Activated CD4-positive, alpha-beta T cell treated with anti-CD3 and anti-CD28 coated beads, Interleukin-2, amount 10 ng/mL, durations not matched to agents 7 days and 5 days (primary cell): ENCODE results near the gene SLC6A4. TPM values are rescaled to one million over a fixed set of nuclear protein-coding genes. Genes with fewer than 3 reads are reported as not detected.

Experiments
- CTCF ChIA-PET: fragments of 350-600 bp; sonication (Branson Sonifier 250); formaldehyde crosslinking; loops from one replicate; lab custom pipeline; 2021; ENCODE audit warnings: antibody characterized with exemption; lab: Charles Lee
- POLR2A ChIA-PET: fragments of 350-600 bp; sonication (Branson Sonifier 250); formaldehyde crosslinking; loops from one replicate; lab custom pipeline; 2021; ENCODE audit warnings: antibody characterized with exemption; lab: Charles Lee
- DNase-seq: peaks from one replicate; pipeline ENCODE4 v3.0.0-alpha.2; 2020
- H3K27ac Mint-ChIP-seq: one replicate; pipeline ENCODE4 v1.8.0; 2021; ENCODE audit warnings: mild to moderate bottlenecking, moderate library complexity, mixed read lengths
- H3K27me3 Mint-ChIP-seq: one replicate; pipeline ENCODE4 v1.8.0; 2021; ENCODE audit warnings: mixed read lengths
- H3K36me3 Mint-ChIP-seq: one replicate; pipeline ENCODE4 v1.8.0; 2021; ENCODE audit warnings: low read depth, mixed read lengths
- H3K4me1 Mint-ChIP-seq: one replicate; pipeline ENCODE4 v1.8.0; 2021; ENCODE audit warnings: mixed read lengths
- H3K4me3 Mint-ChIP-seq: one replicate; pipeline ENCODE4 v1.8.0; 2021; ENCODE audit warnings: mild to moderate bottlenecking, moderate library complexity, mixed read lengths
- H3K9me3 Mint-ChIP-seq: one replicate; pipeline ENCODE4 v1.8.0; 2021; ENCODE audit warnings: mixed read lengths
- total RNA-seq, 2 experiments: library from RNA; stranded (reverse); gene quantifications; one replicate each; pipeline ENCODE4 v1.2.3, GENCODE V29; 2021

Gene SLC6A4
- total RNA-seq = under 1 TPM in 1 of 2 experiments, not detected in 1; 0.12 TPM

- no peak within 1 kb of the TSS for H3K27ac Mint-ChIP-seq
- peak within 1 kb of the TSS; percentile 59 for H3K4me3 Mint-ChIP-seq
- ChIA-PET CTCF (interaction anchor here (1.7 to 1.8 kb wide), 2 partner anchors 18 to 39 kb away, joined by 4 read pairs; no protein-coding TSS in a partner anchor), POLR2A (interaction anchor here (0.6 to 1.0 kb wide), 2 partner anchors 101 to 926 kb away, joined by 3 read pairs; no protein-coding TSS in a partner anchor)
- H3K4me1 Mint-ChIP-seq = peaks cover 26% of the 10 kb centered on the region
- peaks cover 83% of the 10 kb centered on the region for H3K27me3 Mint-ChIP-seq
- no peak for DNase-seq
- H3K9me3 Mint-ChIP-seq = no peaks in the 10 kb centered on the region
- no peaks in the 10 kb centered on the region for H3K36me3 Mint-ChIP-seq
These were observed at the start of gene SLC6A4 for GRCh38 chr17:30235386-30236296. TSS of gene SLC6A4 (minus strand) at chr17:30235697. CDS start at chr17:30221958, 13,739 bp downstream.

GRCh38 chr17:30279156-30279555 is 43.7 kb upstream of the SLC6A4 start:
- no peaks in the 10 kb centered on the region for H3K27me3 Mint-ChIP-seq
- ChIA-PET CTCF (interaction anchor here (0.6 to 0.9 kb wide), 3 partner anchors 8 to 117 kb away, joined by 3 to 4 read pairs (median 3); no protein-coding TSS in a partner anchor), POLR2A (no interaction called here)
- H3K27ac Mint-ChIP-seq = no peak overlapping the region
- no peaks in the 10 kb centered on the region for H3K9me3 Mint-ChIP-seq
- peaks cover 36% of the 10 kb centered on the region for H3K36me3 Mint-ChIP-seq
- no peak overlapping the region for H3K4me3 Mint-ChIP-seq
- no peak for DNase-seq
- H3K4me1 Mint-ChIP-seq = peaks cover 5% of the 10 kb centered on the region

GRCh38 chr17:30278032-30278431 is 42.5 kb upstream of the SLC6A4 start:
- Mint-ChIP-seq H3K4me1 (peaks cover 5% of the 10 kb centered on the region), H3K9me3 (no peaks in the 10 kb centered on the region), H3K36me3 (peaks cover 38% of the 10 kb centered on the region), H3K27me3 (no peaks in the 10 kb centered on the region), H3K27ac (no peak overlapping the region), H3K4me3 (no peak overlapping the region)
- no peak for DNase-seq
- POLR2A ChIA-PET = no interaction called here
- CTCF ChIA-PET = no interaction called here

GRCh38 chr17:30275911-30276310 is 40.4 kb upstream of the SLC6A4 start:
- Mint-ChIP-seq H3K4me3 (no peak overlapping the region), H3K27ac (no peak overlapping the region), H3K36me3 (peaks cover 50% of the 10 kb centered on the region), H3K9me3 (no peaks in the 10 kb centered on the region), H3K4me1 (peaks cover 5% of the 10 kb centered on the region), H3K27me3 (no peaks in the 10 kb centered on the region)
- ChIA-PET CTCF (no interaction called here), POLR2A (no interaction called here)
- DNase-seq = no peak

GRCh38 chr17:30274887-30275286 is 39.4 kb upstream of the SLC6A4 start:
- ChIA-PET CTCF (interaction anchor here (0.6 kb wide), 1 partner anchor 568 kb away, joined by 5 read pairs; no protein-coding TSS in a partner anchor), POLR2A (no interaction called here)
- peaks cover 5% of the 10 kb centered on the region for H3K4me1 Mint-ChIP-seq
- peaks cover 51% of the 10 kb centered on the region for H3K36me3 Mint-ChIP-seq
- no peak overlapping the region for H3K4me3 Mint-ChIP-seq
- DNase-seq = no peak
- H3K27ac Mint-ChIP-seq = no peak overlapping the region
- H3K27me3 Mint-ChIP-seq = no peaks in the 10 kb centered on the region
- H3K9me3 Mint-ChIP-seq = no peaks in the 10 kb centered on the region

- Mint-ChIP-seq H3K27me3 (no peaks in the 10 kb centered on the region), H3K4me3 (no peak overlapping the region), H3K4me1 (peaks cover 5% of the 10 kb centered on the region), H3K9me3 (no peaks in the 10 kb centered on the region), H3K36me3 (peaks cover 49% of the 10 kb centered on the region), H3K27ac (no peak overlapping the region)
- DNase-seq = no peak
- ChIA-PET POLR2A (no interaction called here), CTCF (interaction anchor here (0.9 kb wide), 1 partner anchor 9 kb away, joined by 4 read pairs; no protein-coding TSS in a partner anchor)
These were observed 37.9 kb upstream of the SLC6A4 start for GRCh38 chr17:30273373-30273772.

- Mint-ChIP-seq H3K9me3 (no peaks in the 10 kb centered on the region), H3K27ac (no peak overlapping the region), H3K4me1 (peaks cover 5% of the 10 kb centered on the region), H3K36me3 (peaks cover 56% of the 10 kb centered on the region), H3K4me3 (no peak overlapping the region), H3K27me3 (no peaks in the 10 kb centered on the region)
- no peak for DNase-seq
- ChIA-PET POLR2A (no interaction called here), CTCF (interaction anchor here (1.2 kb wide), 1 partner anchor 31 kb away, joined by 3 read pairs; no protein-coding TSS in a partner anchor)
These were observed 35.6 kb upstream of the SLC6A4 start for GRCh38 chr17:30271102-30271501.

- ChIA-PET CTCF (no interaction called here), POLR2A (no interaction called here)
- no peaks in the 10 kb centered on the region for H3K27me3 Mint-ChIP-seq
- H3K36me3 Mint-ChIP-seq = peaks cover 48% of the 10 kb centered on the region
- no peak overlapping the region for H3K4me3 Mint-ChIP-seq
- no peaks in the 10 kb centered on the region for H3K4me1 Mint-ChIP-seq
- H3K9me3 Mint-ChIP-seq = no peaks in the 10 kb centered on the region
- no peak for DNase-seq
- H3K27ac Mint-ChIP-seq = no peak overlapping the region
These were observed 32.1 kb upstream of the SLC6A4 start for GRCh38 chr17:30267625-30268024.

- Mint-ChIP-seq H3K4me1 (peaks cover 5% of the 10 kb centered on the region), H3K4me3 (no peak overlapping the region), H3K9me3 (no peaks in the 10 kb centered on the region), H3K27ac (no peak overlapping the region), H3K27me3 (no peaks in the 10 kb centered on the region), H3K36me3 (peaks cover 37% of the 10 kb centered on the region)
- no peak for DNase-seq
- CTCF ChIA-PET = no interaction called here
- POLR2A ChIA-PET = no interaction called here
These were observed 28.2 kb upstream of the SLC6A4 start for GRCh38 chr17:30263552-30264333.

- no peaks in the 10 kb centered on the region for H3K27me3 Mint-ChIP-seq
- no peaks in the 10 kb centered on the region for H3K9me3 Mint-ChIP-seq
- H3K4me3 Mint-ChIP-seq = no peak overlapping the region
- ChIA-PET CTCF (interaction anchor here (0.7 to 2.1 kb wide), 2 partner anchors 19 to 25 kb away, joined by 3 to 4 read pairs; no protein-coding TSS in a partner anchor), POLR2A (no interaction called here)
- H3K4me1 Mint-ChIP-seq = peaks cover 11% of the 10 kb centered on the region
- DNase-seq = no peak
- H3K27ac Mint-ChIP-seq = no peak overlapping the region
- peaks cover 22% of the 10 kb centered on the region for H3K36me3 Mint-ChIP-seq
These were observed 21.4 kb upstream of the SLC6A4 start for GRCh38 chr17:30256756-30257506.

- Mint-ChIP-seq H3K4me1 (peaks cover 8% of the 10 kb centered on the region), H3K27ac (no peak overlapping the region), H3K9me3 (no peaks in the 10 kb centered on the region), H3K4me3 (no peak overlapping the region), H3K27me3 (no peaks in the 10 kb centered on the region), H3K36me3 (peaks cover 21% of the 10 kb centered on the region)
- POLR2A ChIA-PET = no interaction called here
- DNase-seq = no peak
- CTCF ChIA-PET = interaction anchor here (0.6 to 1.4 kb wide), 3 partner anchors 8 to 73 kb away, joined by 3 to 4 read pairs (median 3); no protein-coding TSS in a partner anchor
These were observed 18.7 kb upstream of the SLC6A4 start for GRCh38 chr17:30254150-30254549.

- Mint-ChIP-seq H3K27me3 (no peaks in the 10 kb centered on the region), H3K36me3 (peaks cover 24% of the 10 kb centered on the region), H3K4me3 (no peak overlapping the region), H3K9me3 (no peaks in the 10 kb centered on the region), H3K27ac (no peak overlapping the region), H3K4me1 (peaks cover 3% of the 10 kb centered on the region)
- ChIA-PET CTCF (interaction anchor here (1.4 kb wide), 1 partner anchor 17 kb away, joined by 4 read pairs; no protein-coding TSS in a partner anchor), POLR2A (no interaction called here)
- DNase-seq = no peak
These were observed 17.8 kb upstream of the SLC6A4 start for GRCh38 chr17:30253312-30253711.
